ENCODE measurements around the gene PLEKHM3.

DNA sequence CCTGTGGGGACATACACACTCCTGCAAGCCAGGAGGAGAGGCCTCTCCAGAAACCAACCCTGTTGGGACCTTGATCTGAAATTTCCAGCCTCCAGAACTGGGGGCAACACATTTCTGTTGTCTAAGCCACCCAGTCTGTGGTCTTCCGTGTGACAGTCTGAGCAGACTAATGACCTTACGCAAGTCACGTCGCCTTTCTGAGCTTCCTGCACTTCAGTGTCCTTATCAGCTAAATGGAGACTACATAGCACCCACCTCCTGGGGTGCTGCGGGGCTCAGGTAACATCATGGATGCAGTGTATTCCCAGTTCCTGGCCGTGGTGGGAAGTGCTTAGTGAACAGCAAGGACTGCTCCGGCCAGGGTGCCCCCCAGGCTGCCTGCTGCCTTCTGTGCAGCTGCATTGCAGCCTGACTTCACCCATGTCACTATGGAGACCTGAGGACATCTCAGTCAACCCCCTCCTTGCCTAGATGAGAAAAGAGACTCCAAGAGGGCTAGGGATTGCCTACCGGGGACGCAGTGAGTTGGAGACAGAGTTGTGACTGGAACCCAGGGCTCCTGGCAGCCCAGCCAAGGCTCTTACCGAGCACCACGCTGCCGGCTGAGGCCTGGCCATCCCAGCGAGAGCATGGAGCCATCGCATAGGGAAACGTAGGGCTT is 194.4 kb downstream of the PLEKHM3 start:
- no peak for TF ChIP-seq EZH2 (IDR thresholded peaks at IDR 0.05; ENCODE audit: low read length)
- TF ChIP-seq, protein P1, sequence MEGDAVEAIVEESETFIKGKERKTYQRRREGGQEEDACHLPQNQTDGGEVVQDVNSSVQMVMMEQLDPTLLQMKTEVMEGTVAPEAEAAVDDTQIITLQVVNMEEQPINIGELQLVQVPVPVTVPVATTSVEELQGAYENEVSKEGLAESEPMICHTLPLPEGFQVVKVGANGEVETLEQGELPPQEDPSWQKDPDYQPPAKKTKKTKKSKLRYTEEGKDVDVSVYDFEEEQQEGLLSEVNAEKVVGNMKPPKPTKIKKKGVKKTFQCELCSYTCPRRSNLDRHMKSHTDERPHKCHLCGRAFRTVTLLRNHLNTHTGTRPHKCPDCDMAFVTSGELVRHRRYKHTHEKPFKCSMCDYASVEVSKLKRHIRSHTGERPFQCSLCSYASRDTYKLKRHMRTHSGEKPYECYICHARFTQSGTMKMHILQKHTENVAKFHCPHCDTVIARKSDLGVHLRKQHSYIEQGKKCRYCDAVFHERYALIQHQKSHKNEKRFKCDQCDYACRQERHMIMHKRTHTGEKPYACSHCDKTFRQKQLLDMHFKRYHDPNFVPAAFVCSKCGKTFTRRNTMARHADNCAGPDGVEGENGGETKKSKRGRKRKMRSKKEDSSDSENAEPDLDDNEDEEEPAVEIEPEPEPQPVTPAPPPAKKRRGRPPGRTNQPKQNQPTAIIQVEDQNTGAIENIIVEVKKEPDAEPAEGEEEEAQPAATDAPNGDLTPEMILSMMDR (optimal IDR thresholded peaks at IDR 0.05 in 1 of 3, IDR thresholded peaks at IDR 0.05 in 1 of 3, conservative IDR thresholded peaks at IDR 0.05 in 1 of 3; ENCODE audit: extremely low read depth in 1 of 3, insufficient read depth in 2 of 3, low read length in 3 of 3) = no peak

All from keratinocyte (primary cell).